Femur (tissue), 1 donor: ENCODE results near the gene FRMD4A.

Experiments used
- DNase-seq: peaks from one replicate; pipeline ENCODE4 v3.0.0-alpha.2; 2017

FRMD4A gene

GRCh38 chr10:13658871-13659685 is 671.6 kb downstream of the FRMD4A start:
- DNase-seq: peak; percentile 64

DNA sequence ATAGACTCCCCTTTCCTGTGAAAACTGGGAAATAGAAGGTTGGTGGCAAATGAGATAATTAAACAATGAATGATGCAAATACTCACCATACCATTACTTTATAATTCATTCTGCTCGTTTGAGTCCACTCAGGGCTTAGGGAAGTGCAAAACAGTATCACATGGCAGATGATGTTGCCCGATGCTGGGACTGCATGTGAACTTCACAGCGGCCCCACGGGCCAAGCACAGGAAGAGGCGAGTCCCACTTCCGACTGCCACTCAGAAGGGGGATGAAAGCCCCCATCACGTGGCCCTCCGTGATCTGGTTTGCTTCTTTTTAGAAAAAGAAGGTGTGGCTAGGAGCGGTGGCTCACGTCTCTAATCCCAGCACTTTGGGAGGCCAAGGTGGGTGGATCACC is 672.5 kb downstream of the FRMD4A start:
- no peak for DNase-seq

GRCh38 chr10:13657101-13657680 is 673.5 kb downstream of the FRMD4A start:
- DNase-seq: no peak

GRCh38 chr10:13656337-13657100 is 674.2 kb downstream of the FRMD4A start:
- no peak for DNase-seq

DNA sequence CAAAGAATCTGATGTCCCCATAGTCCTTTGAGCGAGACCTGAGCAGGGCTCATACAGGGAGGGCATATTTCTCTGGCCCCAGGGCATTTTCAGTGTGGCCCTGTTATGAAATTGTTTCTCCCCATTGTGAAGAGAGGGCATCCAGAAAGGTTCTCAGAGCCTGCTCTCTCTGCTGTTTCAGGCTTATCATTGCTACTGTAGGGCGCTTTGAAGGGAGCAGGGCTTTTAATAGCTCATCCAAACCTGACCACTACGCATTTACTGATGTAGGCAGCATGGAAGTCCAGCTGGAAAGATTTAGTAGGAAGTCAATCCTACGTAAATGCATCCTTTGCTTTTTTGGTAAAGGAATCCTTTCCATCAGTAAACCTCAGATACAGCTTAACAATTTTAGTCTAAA is 675.9 kb downstream of the FRMD4A start:
- DNase-seq: no peak

GRCh38 chr10:13654118-13654830 is 676.5 kb downstream of the FRMD4A start:
- DNase-seq: no peak

GRCh38 chr10:13652860-13653259 is 677.9 kb downstream of the FRMD4A start:
- no peak for DNase-seq

- no peak for DNase-seq
These were observed 678.6 kb downstream of the FRMD4A start for GRCh38 chr10:13651969-13652720.

- no peak for DNase-seq
These were observed 679.8 kb downstream of the FRMD4A start for GRCh38 chr10:13650961-13651360.

GRCh38 chr10:13649844-13650520 is 680.7 kb downstream of the FRMD4A start:
- DNase-seq: no peak

DNA sequence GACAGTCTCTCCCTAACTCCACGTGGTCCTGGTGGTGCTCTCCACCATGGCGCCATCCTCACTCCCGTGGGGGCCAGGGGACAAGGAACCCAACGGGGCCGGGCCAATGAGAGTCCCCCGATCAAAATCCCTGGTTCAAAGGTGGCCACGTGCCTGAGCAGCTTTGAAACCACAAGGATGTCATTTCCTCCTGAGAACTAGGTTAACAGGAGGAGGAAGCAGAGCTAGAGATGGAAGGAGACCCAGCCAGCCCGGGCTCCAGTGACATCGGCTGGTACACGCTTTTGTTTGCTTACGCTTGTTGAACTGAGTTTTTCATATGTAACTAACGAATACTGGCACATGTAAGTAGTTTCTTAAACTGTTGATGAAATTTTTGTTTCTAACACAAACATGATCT is 682.3 kb downstream of the FRMD4A start:
- no peak for DNase-seq

- DNase-seq: no peak
These were observed 685.9 kb downstream of the FRMD4A start for GRCh38 chr10:13644866-13645265.

DNA sequence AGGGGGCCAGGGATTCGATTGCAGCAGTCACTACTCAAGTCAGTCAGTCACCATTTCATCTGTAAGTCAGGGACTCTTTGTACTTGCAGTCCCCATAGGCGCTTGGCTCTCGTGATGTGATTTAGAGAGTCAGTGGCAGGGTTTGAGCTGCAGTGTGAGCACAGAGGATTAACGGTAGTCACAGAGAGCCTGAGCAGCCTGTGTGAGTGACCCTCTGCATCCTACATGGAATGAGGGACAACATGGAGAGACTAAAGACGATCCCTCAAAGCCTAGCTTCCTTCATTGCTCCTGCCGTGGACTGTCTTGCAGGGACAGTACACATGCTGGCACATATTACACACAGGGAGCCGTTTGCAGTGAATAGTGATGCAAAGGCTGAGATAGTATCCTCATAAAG is 687.7 kb downstream of the FRMD4A start:
- no peak for DNase-seq

DNA sequence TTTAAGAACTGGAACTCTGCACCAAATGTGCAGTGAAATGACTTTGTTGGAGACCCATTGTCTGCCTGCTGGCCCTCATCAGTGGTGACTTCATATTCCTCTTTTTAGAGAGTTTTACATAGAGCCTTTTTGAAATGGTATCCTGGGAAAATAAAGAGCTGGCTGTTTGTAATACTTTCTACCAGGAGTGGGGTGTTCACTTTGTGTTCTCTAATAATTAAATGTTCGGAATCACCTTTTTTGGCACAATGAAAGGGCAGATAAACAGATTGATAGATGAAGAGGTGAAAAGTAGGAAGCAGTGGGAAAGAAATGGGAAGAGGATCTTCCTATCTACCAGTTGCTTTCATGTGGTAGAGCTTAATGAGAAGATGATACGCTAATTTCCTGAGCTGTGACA is 688.4 kb downstream of the FRMD4A start:
- DNase-seq: no peak

DNA sequence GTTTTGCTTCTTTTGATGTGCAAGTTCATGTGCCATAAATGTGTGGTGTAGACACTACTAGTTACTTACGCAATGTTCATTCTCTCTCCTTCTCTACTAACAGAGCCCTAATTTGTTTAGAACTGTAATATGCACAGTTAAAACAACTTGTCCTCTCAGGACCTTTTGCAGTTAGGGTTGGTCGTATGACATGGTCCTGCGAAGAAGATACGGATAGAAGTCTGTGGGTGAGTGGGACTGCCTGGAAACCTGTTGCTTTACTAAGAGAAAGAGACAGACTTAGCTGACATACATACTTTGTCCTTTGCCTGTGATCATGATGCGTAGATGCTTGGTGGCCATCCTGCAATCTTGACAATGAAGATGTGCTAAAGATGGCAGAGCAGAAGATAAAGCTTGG is 692.8 kb downstream of the FRMD4A start:
- no peak for DNase-seq

DNA sequence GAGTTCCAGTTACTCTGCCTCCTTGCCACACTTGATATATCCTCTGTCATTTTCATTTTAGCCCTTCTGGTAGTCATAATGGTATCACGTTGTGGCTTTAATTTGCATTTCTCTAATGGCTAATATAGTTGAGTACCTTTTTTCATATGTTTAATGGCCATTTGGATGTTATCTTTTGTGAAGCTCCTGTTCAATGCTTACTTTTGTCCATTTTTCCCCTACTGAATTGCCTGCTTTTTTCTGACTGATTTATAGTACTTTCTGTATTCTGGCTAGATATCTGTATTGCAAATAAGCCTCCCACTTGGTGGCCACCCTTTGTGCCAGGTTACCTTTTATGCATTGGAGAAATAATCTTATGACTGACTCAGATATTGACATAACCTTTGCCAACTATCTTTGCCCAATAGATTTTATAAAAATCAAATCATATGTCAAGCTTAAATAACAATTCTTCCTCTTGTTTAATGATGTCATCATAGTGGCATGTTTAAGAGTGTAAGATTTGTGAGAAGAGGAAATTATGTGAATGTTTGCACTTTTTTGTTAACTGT is 693.3 kb downstream of the FRMD4A start:
- no peak for DNase-seq

DNA sequence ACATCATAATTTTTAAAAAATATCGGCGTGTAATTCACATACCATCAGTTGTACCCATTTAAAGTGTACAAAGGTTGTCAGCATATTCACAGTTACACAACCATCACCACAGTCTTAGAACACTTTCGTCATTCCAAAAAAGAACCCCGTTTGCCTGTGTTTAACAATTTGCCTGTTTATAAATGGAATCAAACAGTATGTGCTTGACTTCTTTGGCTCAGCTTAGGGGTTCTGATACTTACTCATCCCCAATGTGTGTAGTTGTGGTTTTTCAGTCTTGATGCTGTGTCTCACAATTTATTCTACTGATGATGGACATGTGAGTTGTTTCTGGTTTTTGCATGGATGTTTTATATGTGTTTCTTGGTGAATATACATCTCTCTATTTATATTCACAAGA is 693.9 kb downstream of the FRMD4A start:
- no peak for DNase-seq

DNA sequence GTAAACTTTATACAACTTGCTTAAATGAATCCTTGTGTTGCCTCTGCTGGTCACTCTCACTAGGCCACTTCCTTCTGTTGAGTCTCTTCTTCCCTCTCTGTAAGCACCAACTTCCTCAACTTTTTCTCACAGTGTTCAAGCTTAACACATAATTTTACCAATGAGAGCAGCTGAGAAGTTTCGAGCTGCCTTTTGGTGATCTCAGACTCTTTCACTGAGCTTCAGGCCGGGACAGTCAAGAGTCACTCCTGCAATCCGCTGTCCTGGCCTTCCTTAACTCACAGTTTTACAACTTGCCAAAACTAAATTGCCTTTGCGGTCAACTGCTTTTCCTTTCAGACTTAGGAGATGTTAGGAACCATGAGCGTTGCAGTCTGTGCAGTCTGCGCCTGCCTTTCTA is 696.5 kb downstream of the FRMD4A start:
- peak; percentile 59 for DNase-seq

- peak; percentile 92 for DNase-seq
These were observed 697.0 kb downstream of the FRMD4A start for GRCh38 chr10:13633689-13634088.

DNA sequence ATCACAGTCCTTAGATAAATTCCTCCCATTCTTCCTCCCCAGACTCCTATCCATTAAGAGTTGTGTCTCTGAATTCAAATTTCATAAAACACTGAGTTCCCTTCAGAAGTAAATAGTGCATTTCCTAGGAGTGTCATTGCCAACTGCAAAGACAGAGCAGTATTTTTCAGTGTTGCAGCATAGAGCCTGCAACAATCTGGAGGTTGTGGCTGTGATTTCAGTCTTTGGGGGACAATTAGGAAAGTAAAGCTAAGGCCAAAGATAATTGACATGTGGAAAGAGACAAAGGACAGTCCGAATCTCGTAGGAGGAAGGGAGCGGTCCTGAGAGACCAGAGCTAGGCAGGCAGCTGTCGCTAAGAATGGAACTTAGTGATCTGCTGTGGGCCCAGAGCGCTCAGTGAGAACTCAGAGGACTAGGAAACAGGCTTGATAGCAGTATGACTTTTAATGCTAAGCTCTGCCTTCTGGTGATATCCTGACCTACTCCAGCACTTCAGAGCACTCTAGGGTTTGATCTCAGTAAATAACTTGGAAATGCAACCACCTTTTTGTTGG is 697.8 kb downstream of the FRMD4A start:
- DNase-seq: peak; percentile 59

DNA sequence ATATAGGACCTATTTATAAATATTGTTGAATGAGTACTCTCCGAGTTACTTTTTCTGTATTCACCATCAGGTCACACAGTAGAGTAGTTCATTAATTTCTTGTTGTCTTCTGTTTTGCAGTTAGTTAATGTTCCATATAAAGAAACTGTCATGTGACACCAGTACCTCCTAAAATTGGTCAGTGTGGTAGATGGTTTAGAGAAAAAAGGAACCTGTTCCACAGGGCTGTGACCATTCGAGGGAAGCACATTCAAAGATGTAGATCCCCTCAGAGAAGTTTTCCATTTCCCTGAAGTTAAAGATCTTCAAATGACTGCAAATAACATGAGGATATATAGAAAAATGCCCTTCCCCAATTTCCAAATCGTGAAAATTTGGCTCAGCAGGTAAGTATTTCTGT is 698.3 kb downstream of the FRMD4A start:
- DNase-seq: no peak
